OCI-LY7 (cell line): ENCODE results near the gene ABCG2. TPM values are rescaled to one million over a fixed set of nuclear protein-coding genes. Genes with fewer than 3 reads are reported as not detected.

Experiments used
- BruUV-seq: library from RNA; stranded (reverse); fragments of 400-500 nt; replicated peaks from 2 replicates; lab custom pipeline; 2021; lab: Mats Ljungman, UMichigan
- CTCF ChIA-PET: fragments of 300-600 bp; sonication (Branson Sonifier 250); formaldehyde crosslinking; loops from one replicate; lab custom pipeline; 2022; ENCODE audit warnings: antibody characterized with exemption; ENCODE audit not compliant: unreplicated experiment; lab: Charles Lee
- POLR2A ChIA-PET: fragments of 300-600 bp; sonication (Branson Sonifier 250); formaldehyde crosslinking; loops from one replicate; lab custom pipeline; 2022; ENCODE audit warnings: antibody characterized with exemption; lab: Charles Lee
- DNase-seq: peaks from one replicate; pipeline ENCODE4 v3.0.0-alpha.2; 2015; ENCODE audit warnings: low spot score
- H2AFZ ChIP-seq: fragments of 200-600 bp; sonication (generic), shearing (Covaris generic); 2 replicates; pipeline ENCODE4 v1.6.1; 2014; ENCODE audit warnings: mild to moderate bottlenecking, antibody characterized with exemption, low read length, moderate library complexity
- H3K27ac ChIP-seq: fragments of 200-600 bp; sonication (generic); 2 replicates; pipeline ENCODE4 v1.5.1; 2014; ENCODE audit warnings: mixed run types, low read depth, mild to moderate bottlenecking, moderate library complexity, low read length, inconsistent platforms; ENCODE audit not compliant: poor library complexity, severe bottlenecking
- H3K36me3 ChIP-seq: fragments of 200-600 bp; sonication (generic); 2 replicates; pipeline ENCODE4 v1.6.1; 2014; ENCODE audit warnings: mild to moderate bottlenecking, antibody characterized with exemption, low read length, moderate library complexity, mixed read lengths; ENCODE audit not compliant: insufficient read depth
- H3K4me1 ChIP-seq: fragments of 200-600 bp; sonication (generic); 2 replicates; pipeline ENCODE4 v1.5.1; 2014; ENCODE audit warnings: mild to moderate bottlenecking, low read length; ENCODE audit not compliant: insufficient read depth, poor library complexity, severe bottlenecking
- H3K4me2 ChIP-seq: fragments of 200-600 bp; sonication (generic); 2 replicates; pipeline ENCODE4 v1.6.1; 2014; ENCODE audit warnings: mild to moderate bottlenecking, low read length
- H3K4me3 ChIP-seq: fragments of 200-600 bp; sonication (generic); 2 replicates; pipeline ENCODE4 v1.5.1; 2014; ENCODE audit warnings: mild to moderate bottlenecking, low read depth, low read length; ENCODE audit not compliant: poor library complexity, severe bottlenecking
- H3K79me2 ChIP-seq: fragments of 200-600 bp; sonication (generic); 2 replicates; pipeline ENCODE4 v1.6.1; 2016; ENCODE audit warnings: low read depth, mild to moderate bottlenecking, low read length, moderate library complexity, mixed read lengths; ENCODE audit not compliant: insufficient read depth
- H3K9me2 ChIP-seq: fragments of 200-600 bp; sonication (generic); 2 replicates; pipeline ENCODE4 v1.6.1; 2016; ENCODE audit warnings: mild to moderate bottlenecking, low read length, mixed read lengths; ENCODE audit not compliant: insufficient read depth
- H3K9me3 ChIP-seq: fragments of 200-600 bp; sonication (generic); 2 replicates; pipeline ENCODE4 v1.6.1; 2014; ENCODE audit warnings: mild to moderate bottlenecking, mixed run types, low read length, mixed read lengths
- H4K20me1 ChIP-seq: fragments of 200-600 bp; sonication (generic); 2 replicates; pipeline ENCODE4 v1.6.1; 2014; ENCODE audit warnings: mild to moderate bottlenecking, antibody characterized with exemption, low read length, moderate library complexity, mixed read lengths; ENCODE audit not compliant: insufficient read depth
- EZH2phosphoT487 ChIP-seq: fragments of 200-600 bp; sonication (generic); IDR thresholded peaks from 2 replicates; pipeline ENCODE4 v1.6.1; 2018; ENCODE audit warnings: low read depth, borderline replicate concordance, mild to moderate bottlenecking, mixed run types, antibody characterized with exemption, low read length, moderate library complexity, mixed read lengths
- intact Hi-C: fragments of 100-400 bp; cut with micrococcal nuclease; formaldehyde crosslinking; loops from one replicate; pipeline ENCODE4 v1.10.0; 2022; ENCODE audit not compliant: unreplicated experiment
- total RNA-seq, 2 experiments: library from RNA; depleted of rRNA in 1 of 2; stranded (reverse); fragments of >200 nt in 1 of 2; shearing (Covaris generic) in 1 of 2; gene quantifications; 2 replicates each; pipeline ENCODE4 v1.2.3, GENCODE V29; 2014 to 2022
- TF ChIP-seq, protein P1 (sequence below): fragments of 200-600 bp; sonication (generic); conservative IDR thresholded peaks from 2 replicates; pipeline ENCODE4 v1.5.1; 2014; ENCODE audit warnings: mild to moderate bottlenecking, antibody characterized with exemption, low read length, moderate library complexity, mixed read lengths

ABCG2 gene
- total RNA-seq, 2 experiments from 2014 or later: not detected

- Histone ChIP-seq H3K79me2 (no peaks in the 10 kb centered on the region), H3K4me2 (no peak overlapping the region), H3K4me3 (no peak overlapping the region), H2AFZ (no peak overlapping the region), H3K4me1 (no peaks in the 10 kb centered on the region), H3K27ac (no peak overlapping the region), H3K36me3 (no peaks in the 10 kb centered on the region), H3K9me3 (no peaks in the 10 kb centered on the region), H4K20me1 (no peaks in the 10 kb centered on the region), H3K9me2 (no peaks in the 10 kb centered on the region)
- ChIA-PET CTCF (no interaction called here), POLR2A (no interaction called here)
- no peak for DNase-seq
- TF ChIP-seq, protein P1, sequence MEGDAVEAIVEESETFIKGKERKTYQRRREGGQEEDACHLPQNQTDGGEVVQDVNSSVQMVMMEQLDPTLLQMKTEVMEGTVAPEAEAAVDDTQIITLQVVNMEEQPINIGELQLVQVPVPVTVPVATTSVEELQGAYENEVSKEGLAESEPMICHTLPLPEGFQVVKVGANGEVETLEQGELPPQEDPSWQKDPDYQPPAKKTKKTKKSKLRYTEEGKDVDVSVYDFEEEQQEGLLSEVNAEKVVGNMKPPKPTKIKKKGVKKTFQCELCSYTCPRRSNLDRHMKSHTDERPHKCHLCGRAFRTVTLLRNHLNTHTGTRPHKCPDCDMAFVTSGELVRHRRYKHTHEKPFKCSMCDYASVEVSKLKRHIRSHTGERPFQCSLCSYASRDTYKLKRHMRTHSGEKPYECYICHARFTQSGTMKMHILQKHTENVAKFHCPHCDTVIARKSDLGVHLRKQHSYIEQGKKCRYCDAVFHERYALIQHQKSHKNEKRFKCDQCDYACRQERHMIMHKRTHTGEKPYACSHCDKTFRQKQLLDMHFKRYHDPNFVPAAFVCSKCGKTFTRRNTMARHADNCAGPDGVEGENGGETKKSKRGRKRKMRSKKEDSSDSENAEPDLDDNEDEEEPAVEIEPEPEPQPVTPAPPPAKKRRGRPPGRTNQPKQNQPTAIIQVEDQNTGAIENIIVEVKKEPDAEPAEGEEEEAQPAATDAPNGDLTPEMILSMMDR: no peak
- no peak for TF ChIP-seq EZH2phosphoT487
- no TSS peak for BruUV-seq
- intact Hi-C loops: no loop called here
Measured at GRCh38 chr4:88189418-88189738, 30.9 kb upstream of the ABCG2 start.

- BruUV-seq: no TSS peak
- H3K27ac ChIP-seq: no peak overlapping the region
Measured at GRCh38 chr4:88188738-88189417, 30.4 kb upstream of the ABCG2 start.

DNA sequence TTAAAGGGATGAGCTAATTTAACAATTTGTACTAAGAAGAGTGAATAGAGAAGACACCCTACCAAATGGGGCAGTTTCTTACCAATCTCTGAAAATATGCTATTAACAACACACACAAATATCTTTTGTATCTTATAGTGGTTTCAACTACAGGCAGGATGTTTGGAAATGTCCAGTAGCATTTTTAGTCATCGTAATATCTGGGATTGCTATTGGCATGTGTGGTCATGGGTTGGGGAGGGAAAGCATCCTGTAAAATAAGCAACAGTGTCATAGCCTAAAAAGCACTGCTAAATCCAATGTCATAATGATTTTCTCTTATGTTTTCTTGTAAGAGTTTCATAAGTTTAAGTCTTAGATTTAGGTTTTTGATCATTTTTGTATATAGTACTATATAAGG, 29.3 kb upstream of the ABCG2 start:
- ChIA-PET CTCF (no interaction called here), POLR2A (no interaction called here)
- no peak for DNase-seq
- Histone ChIP-seq H3K4me3 (no peak overlapping the region), H3K4me1 (no peaks in the 10 kb centered on the region), H3K4me2 (no peak overlapping the region), H2AFZ (no peak overlapping the region), H3K36me3 (no peaks in the 10 kb centered on the region), H3K79me2 (no peaks in the 10 kb centered on the region), H3K27ac (no peak overlapping the region), H3K9me2 (no peaks in the 10 kb centered on the region), H3K9me3 (no peaks in the 10 kb centered on the region), H4K20me1 (no peaks in the 10 kb centered on the region)
- TF ChIP-seq, protein P1: no peak
- TF ChIP-seq EZH2phosphoT487: no peak
- no TSS peak for BruUV-seq
- intact Hi-C loops: no loop called here

More at GRCh38 chr4:88188738-88189417, 30.4 kb upstream of the ABCG2 start:
- Histone ChIP-seq H2AFZ (no peak overlapping the region), H3K4me3 (no peak overlapping the region), H3K36me3 (no peaks in the 10 kb centered on the region), H4K20me1 (no peaks in the 10 kb centered on the region), H3K9me3 (no peaks in the 10 kb centered on the region), H3K79me2 (no peaks in the 10 kb centered on the region), H3K4me2 (no peak overlapping the region), H3K9me2 (no peaks in the 10 kb centered on the region), H3K4me1 (no peaks in the 10 kb centered on the region)
- intact Hi-C loops: no loop called here
- ChIA-PET CTCF (no interaction called here), POLR2A (no interaction called here)
- DNase-seq: no peak
- TF ChIP-seq EZH2phosphoT487: no peak
- TF ChIP-seq, protein P1: no peak
